Liver (tissue), 9 donors: ENCODE measurements around the gene DDX23. TPM values are rescaled to one million over a fixed set of nuclear protein-coding genes. Genes with fewer than 3 reads are reported as not detected.
"Not testable (repeated sequence)": the region's sequence is repeated elsewhere in the genome, so short reads cannot be mapped to it uniquely, and the experiment has no call there.

Experiments
- DNase-seq: peaks from one replicate; pipeline ENCODE4 v3.0.0-alpha.2; 2017; ENCODE audit warnings: low spot score
- H3K27ac ChIP-seq, 2 donors: one replicate each; pipeline ENCODE4 v1.7.0; 2013; ENCODE audit warnings: inconsistent platforms in 2 of 2, low read length in 2 of 2, control low read depth in 1 of 2, low read depth in 1 of 2, mild to moderate bottlenecking in 1 of 2
- H3K27me3 ChIP-seq, 4 donors: one replicate each; pipeline versions ENCODE4 v1.6.1 to v1.7.0; 2013; ENCODE audit warnings: low read length in 3 of 4, inconsistent platforms in 1 of 4, mild to moderate bottlenecking in 1 of 4, moderate library complexity in 1 of 4; ENCODE audit not compliant: control insufficient read depth in 4 of 4, insufficient read depth in 4 of 4
- H3K36me3 ChIP-seq, 4 donors: one replicate each; pipeline versions ENCODE4 v1.6.1 to v1.7.0; 2013; ENCODE audit warnings: low read length in 3 of 4, mild to moderate bottlenecking in 3 of 4, low read depth in 1 of 4, moderate library complexity in 1 of 4; ENCODE audit not compliant: control insufficient read depth in 4 of 4, insufficient read depth in 3 of 4
- H3K4me1 ChIP-seq, 4 donors: one replicate each; pipeline versions ENCODE4 v1.6.1 to v1.7.0; 2013; ENCODE audit warnings: low read length in 3 of 4, mild to moderate bottlenecking in 3 of 4, moderate library complexity in 1 of 4; ENCODE audit not compliant: control insufficient read depth in 4 of 4, insufficient read depth in 4 of 4
- H3K4me3 ChIP-seq, 3 donors: one replicate each; pipeline versions ENCODE4 v1.6.1 to v1.7.0; 2013; ENCODE audit warnings: low read length in 3 of 3, control low read depth in 1 of 3, low read depth in 1 of 3, mild to moderate bottlenecking in 1 of 3
- H3K9ac ChIP-seq, 2 donors: one replicate each; pipeline ENCODE4 v1.7.0; 2013; ENCODE audit warnings: low read length in 2 of 2, mild to moderate bottlenecking in 2 of 2, moderate library complexity in 2 of 2, control low read depth in 1 of 2, low read depth in 1 of 2
- H3K9me3 ChIP-seq, 4 donors: one replicate each; pipeline versions ENCODE4 v1.6.1 to v1.7.0; 2013; ENCODE audit warnings: low read length in 3 of 4; ENCODE audit not compliant: control insufficient read depth in 4 of 4
- FOXA1 ChIP-seq: IDR thresholded peaks from 2 replicates; pipeline ENCODE4 v1.6.1; 2016; ENCODE audit warnings: antibody characterized with exemption
- GABPA ChIP-seq, 2 donors: IDR thresholded peaks in 1 of 2; conservative IDR thresholded peaks in 1 of 2; 2 replicates each; pipeline ENCODE4 v1.6.1; 2016; ENCODE audit warnings: antibody characterized with exemption in 2 of 2, mild to moderate bottlenecking in 1 of 2, moderate library complexity in 1 of 2
- HNF4A ChIP-seq, 2 donors: conservative IDR thresholded peaks; 2 replicates each; pipeline ENCODE4 v1.6.1; 2016; ENCODE audit warnings: antibody characterized with exemption in 2 of 2, mild to moderate bottlenecking in 2 of 2
- NR2F2 ChIP-seq: IDR thresholded peaks from 2 replicates; pipeline ENCODE4 v1.6.1; 2016; ENCODE audit warnings: antibody characterized with exemption
- RAD21 ChIP-seq, 2 donors: IDR thresholded peaks; 2 replicates each; pipeline ENCODE4 v1.6.1; 2016; ENCODE audit warnings: antibody characterized with exemption in 2 of 2, mild to moderate bottlenecking in 2 of 2
- YY1 ChIP-seq: IDR thresholded peaks from 2 replicates; pipeline ENCODE4 v1.6.1; 2016; ENCODE audit warnings: antibody characterized with exemption, mild to moderate bottlenecking
- ZBTB33 ChIP-seq: IDR thresholded peaks from 2 replicates; pipeline ENCODE4 v1.6.1; 2016; ENCODE audit warnings: antibody characterized with exemption
- WGBS: extraction: QIAGEN DNeasy Blood & Tissue Kit; methylation state at CpG from one replicate; pipeline ENCODE4 v1.1.7; 2013; 5-methylcytosine and 5-hydroxymethylcytosine counted together
- polyA plus RNA-seq, 2 donors: library from polyadenylated mRNA; stranded (reverse) in 1 of 2; unstranded in 1 of 2; fragments of 200-250 nt in 1 of 2; fragments of >200 nt in 1 of 2; fragmentation: Nextera tagmentation in 1 of 2; extraction: Ambion mirVana in 1 of 2; gene quantifications; one replicate each; pipeline versions ENCODE4 v1.2.1 to v1.2.3, GENCODE V29; 2013 to 2015
- total RNA-seq, 2 donors: library from RNA; depleted of rRNA; stranded (reverse); fragments of >200 nt; gene quantifications; one replicate each; pipeline ENCODE4 v1.2.3, GENCODE V29; 2014
- TF ChIP-seq, protein P1 (sequence below): IDR thresholded peaks from 2 replicates; pipeline ENCODE4 v1.6.1; 2016; ENCODE audit warnings: antibody characterized with exemption, mild to moderate bottlenecking
- TF ChIP-seq, protein P2 (sequence below): IDR thresholded peaks from 2 replicates; pipeline ENCODE4 v1.6.1; 2016; ENCODE audit warnings: antibody characterized with exemption
- donor health status: healthy.
- donor health status: healthy.
- donor health status: healthy.
- donor health status: healthy.
- donor health status: healthy.

The DDX23 gene
- total and polyA plus RNA-seq, 4 donors = 16.9 to 60.6 (median 29.7) TPM

DNA sequence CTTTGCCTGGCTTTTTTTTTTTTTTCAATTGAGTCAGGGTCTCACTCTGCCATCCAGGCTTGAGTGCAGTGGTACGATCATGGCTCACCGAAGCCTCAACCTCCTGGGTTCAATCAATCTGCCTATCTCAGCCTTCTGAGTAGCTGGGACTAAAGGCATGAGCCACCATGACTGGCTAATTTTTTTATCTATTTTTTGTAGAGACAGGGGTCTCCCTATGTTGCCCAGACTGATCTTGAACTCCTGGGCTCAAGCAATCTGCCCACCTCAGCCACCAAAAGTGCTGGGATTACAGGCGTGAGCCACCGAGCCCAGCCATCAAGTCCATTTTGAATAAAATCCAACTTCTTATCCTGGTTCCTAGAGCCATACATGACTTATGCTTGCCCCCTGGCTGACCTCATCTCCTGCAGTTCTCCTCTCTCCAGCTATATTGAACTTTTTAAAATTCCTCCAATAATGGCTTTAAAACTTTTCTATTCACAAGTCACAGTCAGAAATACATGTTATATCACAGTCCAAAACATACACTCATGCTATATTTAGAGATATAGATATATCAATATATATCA, 24.1 kb upstream of the DDX23 start:
- no peak for DNase-seq
- no peak overlapping the region for H3K4me3 ChIP-seq
- H3K4me1 ChIP-seq = peaks cover 11 to 19% (median 12%) of the 10 kb centered on the region in 4 donors
- TF ChIP-seq ZBTB33 (no peak), GABPA (IDR thresholded peaks at IDR 0.05 in 1 of 2, conservative IDR thresholded peaks at IDR 0.05 in 1 of 2) (no peak)
- H3K27ac ChIP-seq = no peak overlapping the region
- no peak overlapping the region for H3K9ac ChIP-seq
- no peaks in the 10 kb centered on the region for H3K36me3 ChIP-seq
- 60% methylated on average over 4 of the region's 4 CpGs for WGBS
- no peaks in the 10 kb centered on the region for H3K9me3 ChIP-seq
- no peaks in the 10 kb centered on the region for H3K27me3 ChIP-seq

- DNase-seq, H3K9me3 ChIP-seq, H3K4me3 ChIP-seq, H3K27me3 ChIP-seq, H3K4me1 ChIP-seq, H3K9ac ChIP-seq, H3K36me3 ChIP-seq, H3K27ac ChIP-seq: not testable (repeated sequence)
- WGBS = 92% methylated on average over 8 of the region's 8 CpGs
Observed at GRCh38 chr12:48873534-48873933, 21.6 kb upstream of the DDX23 start.

- no peak overlapping the region for H3K4me3 ChIP-seq
- no peaks in the 10 kb centered on the region for H3K9me3 ChIP-seq
- H3K36me3 ChIP-seq = no peaks in the 10 kb centered on the region
- no peak overlapping the region for H3K27ac ChIP-seq
- no peak overlapping the region for H3K9ac ChIP-seq
- no peaks in the 10 kb centered on the region for H3K27me3 ChIP-seq
- no peak for DNase-seq
- TF ChIP-seq HNF4A (conservative IDR thresholded peaks at IDR 0.05) (no peak), GABPA (IDR thresholded peaks at IDR 0.05 in 1 of 2, conservative IDR thresholded peaks at IDR 0.05 in 1 of 2) (no peak), NR2F2 (no peak), FOXA1 (no peak), YY1 (no peak), RAD21 (IDR thresholded peaks at IDR 0.05) (no peak)
- TF ChIP-seq, protein P1, sequence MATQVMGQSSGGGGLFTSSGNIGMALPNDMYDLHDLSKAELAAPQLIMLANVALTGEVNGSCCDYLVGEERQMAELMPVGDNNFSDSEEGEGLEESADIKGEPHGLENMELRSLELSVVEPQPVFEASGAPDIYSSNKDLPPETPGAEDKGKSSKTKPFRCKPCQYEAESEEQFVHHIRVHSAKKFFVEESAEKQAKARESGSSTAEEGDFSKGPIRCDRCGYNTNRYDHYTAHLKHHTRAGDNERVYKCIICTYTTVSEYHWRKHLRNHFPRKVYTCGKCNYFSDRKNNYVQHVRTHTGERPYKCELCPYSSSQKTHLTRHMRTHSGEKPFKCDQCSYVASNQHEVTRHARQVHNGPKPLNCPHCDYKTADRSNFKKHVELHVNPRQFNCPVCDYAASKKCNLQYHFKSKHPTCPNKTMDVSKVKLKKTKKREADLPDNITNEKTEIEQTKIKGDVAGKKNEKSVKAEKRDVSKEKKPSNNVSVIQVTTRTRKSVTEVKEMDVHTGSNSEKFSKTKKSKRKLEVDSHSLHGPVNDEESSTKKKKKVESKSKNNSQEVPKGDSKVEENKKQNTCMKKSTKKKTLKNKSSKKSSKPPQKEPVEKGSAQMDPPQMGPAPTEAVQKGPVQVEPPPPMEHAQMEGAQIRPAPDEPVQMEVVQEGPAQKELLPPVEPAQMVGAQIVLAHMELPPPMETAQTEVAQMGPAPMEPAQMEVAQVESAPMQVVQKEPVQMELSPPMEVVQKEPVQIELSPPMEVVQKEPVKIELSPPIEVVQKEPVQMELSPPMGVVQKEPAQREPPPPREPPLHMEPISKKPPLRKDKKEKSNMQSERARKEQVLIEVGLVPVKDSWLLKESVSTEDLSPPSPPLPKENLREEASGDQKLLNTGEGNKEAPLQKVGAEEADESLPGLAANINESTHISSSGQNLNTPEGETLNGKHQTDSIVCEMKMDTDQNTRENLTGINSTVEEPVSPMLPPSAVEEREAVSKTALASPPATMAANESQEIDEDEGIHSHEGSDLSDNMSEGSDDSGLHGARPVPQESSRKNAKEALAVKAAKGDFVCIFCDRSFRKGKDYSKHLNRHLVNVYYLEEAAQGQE = no peak
- TF ChIP-seq, protein P2, sequence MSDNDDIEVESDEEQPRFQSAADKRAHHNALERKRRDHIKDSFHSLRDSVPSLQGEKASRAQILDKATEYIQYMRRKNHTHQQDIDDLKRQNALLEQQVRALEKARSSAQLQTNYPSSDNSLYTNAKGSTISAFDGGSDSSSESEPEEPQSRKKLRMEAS = no peak
- peaks cover 0 to under 1% (median under 1%) of the 10 kb centered on the region in 4 donors for H3K4me1 ChIP-seq
- WGBS = 94% methylated on average over 4 of the region's 4 CpGs
Observed at GRCh38 chr12:48873096-48873495, 21.1 kb upstream of the DDX23 start.
